H1 (cell line): ENCODE data around the gene TRIM71. TPM values are rescaled to one million over a fixed set of nuclear protein-coding genes. Genes with fewer than 3 reads are reported as not detected.

ENCODE experiments used
- CTCF ChIA-PET: fragments of 300-600 bp; sonication (Branson Sonifier 250); formaldehyde crosslinking; loops from one replicate; lab custom pipeline; 2021; ENCODE audit not compliant: partially characterized antibody; lab: Charles Lee
- POLR2A ChIA-PET: fragments of 300-600 bp; sonication (Branson Sonifier 250); formaldehyde crosslinking; loops from one replicate; lab custom pipeline; 2021; ENCODE audit warnings: inconsistent platforms; ENCODE audit not compliant: partially characterized antibody; lab: Charles Lee
- DNase-seq, 2 experiments: peaks; one replicate each; pipeline versions ENCODE4 v3.0.0 to v3.0.0-alpha.2; 2010 to 2022; ENCODE audit warnings: low spot score in 2 of 2, low read depth in 1 of 2, mixed read lengths in 1 of 2
- FAIRE-seq: peaks from 2 replicates; lab custom pipeline; 2011; peaks lifted over from hg19 to GRCh38; lab: Jason Lieb, UNC
- H2AFZ ChIP-seq: 2 replicates; pipeline ENCODE4 v1.8.1; 2012; ENCODE audit warnings: low read length, inconsistent platforms
- H2AK5ac ChIP-seq: 2 replicates; pipeline ENCODE4 v1.6.1; 2013; ENCODE audit warnings: low read depth, low read length
- H2BK120ac ChIP-seq: replicated peaks from 2 replicates; pipeline ENCODE3; 2013; ENCODE audit warnings: low read depth, low read length, inconsistent platforms
- H2BK12ac ChIP-seq: 2 replicates; pipeline ENCODE4 v1.6.1; 2013; ENCODE audit warnings: low read depth, low read length
- H2BK15ac ChIP-seq: 2 replicates; pipeline ENCODE4 v1.6.1; 2013; ENCODE audit warnings: low read length
- H2BK20ac ChIP-seq: 2 replicates; pipeline ENCODE4 v1.6.1; 2013; ENCODE audit warnings: low read length
- H2BK5ac ChIP-seq: 2 replicates; pipeline ENCODE4 v1.6.1; 2013; ENCODE audit warnings: low read depth, low read length
- H3K14ac ChIP-seq: 2 replicates; pipeline ENCODE4 v1.6.1; 2013; ENCODE audit warnings: inconsistent platforms; ENCODE audit not compliant: insufficient read length
- H3K18ac ChIP-seq: 2 replicates; pipeline ENCODE4 v1.6.1; 2013; ENCODE audit warnings: low read length; ENCODE audit errors: extremely low read depth
- H3K23ac ChIP-seq: 2 replicates; pipeline ENCODE4 v1.6.1; 2013; ENCODE audit warnings: inconsistent platforms; ENCODE audit not compliant: insufficient read length
- H3K23me2 ChIP-seq: 2 replicates; pipeline ENCODE4 v1.6.1; 2013; ENCODE audit warnings: low read depth, low read length
- H3K27ac ChIP-seq: 2 replicates; pipeline ENCODE4 v1.6.1; 2011; ENCODE audit warnings: low read depth, low read length, inconsistent platforms
- H3K27me3 ChIP-seq, 4 experiments: replicated peaks in 1 of 4; 1 replicate in 1 of 4; 2 replicates in 3 of 4; pipeline versions ENCODE4 v1.6.1 to v1.8.1; 2011 to 2013; ENCODE audit warnings: low read length in 3 of 4, mild to moderate bottlenecking in 3 of 4, inconsistent platforms in 2 of 4, mixed read lengths in 2 of 4, moderate library complexity in 1 of 4; ENCODE audit not compliant: control insufficient read depth in 3 of 4, insufficient read depth in 3 of 4; ENCODE audit errors: extremely low read depth in 1 of 4
- H3K36me3 ChIP-seq, 4 experiments: 2 replicates each; pipeline versions ENCODE4 v1.6.1 to v1.8.1; 2011 to 2013; ENCODE audit warnings: mild to moderate bottlenecking in 4 of 4, low read length in 3 of 4, moderate library complexity in 2 of 4, control low read depth in 1 of 4, inconsistent platforms in 1 of 4; ENCODE audit not compliant: insufficient read depth in 4 of 4, control insufficient read depth in 2 of 4
- H3K4ac ChIP-seq: replicated peaks from 2 replicates; pipeline ENCODE3; 2013; ENCODE audit warnings: low read length, low read depth, mixed read lengths, inconsistent platforms; ENCODE audit not compliant: insufficient read length
- H3K4me1 ChIP-seq, 4 experiments: replicated peaks in 1 of 4; 1 replicate in 1 of 4; 2 replicates in 3 of 4; pipeline versions ENCODE4 v1.6.1 to v1.8.1; 2011 to 2013; ENCODE audit warnings: low read length in 3 of 4, inconsistent platforms in 2 of 4, mixed read lengths in 1 of 4; ENCODE audit not compliant: insufficient read depth in 4 of 4, control insufficient read depth in 3 of 4
- H3K4me2 ChIP-seq, 2 experiments: 2 replicates each; pipeline versions ENCODE4 v1.6.1 to v1.8.1; 2011 to 2013; ENCODE audit warnings: low read depth in 2 of 2, low read length in 2 of 2, control low read depth in 1 of 2, inconsistent platforms in 1 of 2, mild to moderate bottlenecking in 1 of 2; ENCODE audit not compliant: insufficient read depth in 1 of 2
- H3K4me3 ChIP-seq, 4 experiments: fragments of 200-600, 300-600 bp in 1 of 4; sonication (generic), shearing (Covaris generic), sonication (Bioruptor Twin) in 1 of 4; 2 replicates each; pipeline versions ENCODE4 v1.5.1 to v1.8.1; 2011 to 2016; ENCODE audit warnings: low read length in 4 of 4, low read depth in 3 of 4, control low read depth in 2 of 4, inconsistent platforms in 2 of 4, mild to moderate bottlenecking in 2 of 4, mixed read lengths in 1 of 4, moderate library complexity in 1 of 4; ENCODE audit not compliant: insufficient read depth in 2 of 4; ENCODE audit errors: extremely low read depth in 1 of 4
- H3K56ac ChIP-seq: replicated peaks from 2 replicates; pipeline ENCODE3; 2013; ENCODE audit warnings: low read depth, mild to moderate bottlenecking, mixed read lengths, low read length, inconsistent platforms; ENCODE audit not compliant: insufficient read length
- H3K79me1 ChIP-seq: 2 replicates; pipeline ENCODE4 v1.6.1; 2013; ENCODE audit warnings: low read depth, low read length, control low read depth
- H3K79me2 ChIP-seq, 2 experiments: 2 replicates each; pipeline versions ENCODE4 v1.6.1 to v1.8.1; 2012 to 2013; ENCODE audit warnings: low read length in 2 of 2, mild to moderate bottlenecking in 2 of 2, inconsistent platforms in 1 of 2; ENCODE audit not compliant: insufficient read depth in 2 of 2, control insufficient read depth in 1 of 2
- H3K9ac ChIP-seq, 4 experiments: replicated peaks in 1 of 4; 1 replicate in 1 of 4; 2 replicates in 3 of 4; pipeline versions ENCODE4 v1.6.1 to v1.8.1; 2011 to 2013; ENCODE audit warnings: low read depth in 3 of 4, low read length in 3 of 4, control low read depth in 2 of 4, mild to moderate bottlenecking in 2 of 4, moderate library complexity in 2 of 4, inconsistent platforms in 1 of 4; ENCODE audit errors: extremely low read depth in 1 of 4
- H3K9me3 ChIP-seq, 2 experiments: 2 replicates each; pipeline versions ENCODE4 v1.6.1 to v1.8.1; 2012 to 2013; ENCODE audit warnings: mild to moderate bottlenecking in 2 of 2, moderate library complexity in 2 of 2, control low read depth in 1 of 2, inconsistent platforms in 1 of 2, low read depth in 1 of 2, low read length in 1 of 2, mixed read lengths in 1 of 2; ENCODE audit not compliant: insufficient read depth in 2 of 2
- H4K20me1 ChIP-seq, 2 experiments: replicated peaks in 1 of 2; 2 replicates each; pipeline versions ENCODE3 to v1.8.1; 2011 to 2013; ENCODE audit warnings: inconsistent platforms in 2 of 2, low read length in 2 of 2, mild to moderate bottlenecking in 1 of 2; ENCODE audit not compliant: insufficient read depth in 2 of 2, control insufficient read depth in 1 of 2
- H4K5ac ChIP-seq: 2 replicates; pipeline ENCODE4 v1.6.1; 2013; ENCODE audit warnings: low read length, low read depth, mixed read lengths, inconsistent platforms; ENCODE audit not compliant: insufficient read length
- H4K8ac ChIP-seq: 2 replicates; pipeline ENCODE4 v1.8.0; 2013; ENCODE audit warnings: mild to moderate bottlenecking, moderate library complexity, low read length, inconsistent platforms; ENCODE audit not compliant: insufficient read depth; ENCODE audit errors: extremely low read depth
- H4K91ac ChIP-seq: replicated peaks from 2 replicates; pipeline ENCODE3; 2013; ENCODE audit warnings: low read length, mixed read lengths, inconsistent platforms; ENCODE audit not compliant: insufficient read length
- POU5F1 ChIP-seq: IDR thresholded peaks from 2 replicates; pipeline ENCODE4 v1.6.1; 2011; ENCODE audit warnings: low read depth, mild to moderate bottlenecking, low read length, moderate library complexity
- SAP30 ChIP-seq: fragments of 300-600 bp; sonication (generic); IDR thresholded peaks from 2 replicates; pipeline ENCODE4 v1.7.1; 2012; ENCODE audit warnings: low read length, moderate library complexity, mild to moderate bottlenecking, inconsistent platforms; ENCODE audit not compliant: insufficient read depth, insufficient replicate concordance
- WGBS, 2 experiments: shearing (Covaris generic) in 1 of 2; methylation state at CpG; one replicate each; pipeline versions ENCODE4 v1.1.6 to v1.1.7; 2013 to 2015; ENCODE audit warnings: low lambda C conversion rate in 2 of 2, mixed read lengths in 2 of 2, inconsistent platforms in 1 of 2, low coverage in 1 of 2, missing lambda C conversion rate in 1 of 2; ENCODE audit not compliant: insufficient replicate concordance in 2 of 2, insufficient coverage in 1 of 2, insufficient read length in 1 of 2; ENCODE audit errors: extremely low coverage in 1 of 2, missing lambda C conversion rate in 1 of 2; 5-methylcytosine and 5-hydroxymethylcytosine counted together
- polyA plus RNA-seq, 7 experiments: library from polyadenylated mRNA; depleted of rRNA in 3 of 7; stranded (reverse) in 5 of 7; unstranded in 2 of 7; fragments of >200 nt in 5 of 7; fragments of 200-250 nt in 2 of 7; gene quantifications; 1 replicate in 5 of 7; 2 replicates in 1 of 7; 4 replicates in 1 of 7; pipeline versions ENCODE4 v1.2.1 to v1.2.3, GENCODE V29; 2011 to 2013; ENCODE audit warnings: missing spikeins in 2 of 7, mixed read lengths in 2 of 7
- total RNA-seq: library from RNA; stranded (reverse); fragmentation: NEBNext Ultra II Directional; extraction: Animal tissue kit (Norgen Biotek cat#: 25700); gene quantifications from 2 replicates; pipeline ENCODE4 v1.2.1, GENCODE V29; 2021

TRIM71 gene
- total and polyA plus RNA-seq, 2 of the 8 experiments (the other 6 are each of a cell fraction or from before 2014, with no cell fraction given) = 53.7 to 293 TPM

GRCh38 chr3:32841341-32841740 is 23.5 kb downstream of the TRIM71 start:
- 66% methylated on average over 11 of the region's 12 CpGs; no CpG with 5 or more reads in 1 of the 2 experiments for WGBS, 2 experiments
- POLR2A ChIA-PET = interaction anchor here (1.9 to 17.0 kb wide), 8 partner anchors 9 to 60 kb away, joined by 10 to 303 read pairs (median 94); partner anchors contain the start of gene TRIM71
- peaks cover 50 to 70% (median 64%) of the 10 kb centered on the region in 4 experiments for H3K4me1 ChIP-seq

More at GRCh38 chr3:32841341-32841740, 23.5 kb downstream of the TRIM71 start:
- H3K4me2 ChIP-seq = peak overlapping the region; percentile 27 to 93
- peak overlapping the region; percentile 39; the same call in 1 of the 2 replicates for H2BK12ac ChIP-seq
- H3K79me1 ChIP-seq = no peaks in the 10 kb centered on the region; the same call in 1 of the 2 replicates
- H3K79me2 ChIP-seq = peaks cover 71 to 98% of the 10 kb centered on the region in 2 experiments
- H2BK120ac ChIP-seq = no peak overlapping the region
- H3K9me3 ChIP-seq = no peaks in the 10 kb centered on the region
- no peak overlapping the region for H2AFZ ChIP-seq
- no peak for FAIRE-seq
- no peak overlapping the region; a peak in 1 of 7 replicates for H3K9ac ChIP-seq
- no peak overlapping the region for H3K4ac ChIP-seq
- H3K4me3 ChIP-seq = peak overlapping the region; percentile 3 to 57 (median 14); a peak in 5 of 8 replicates
- CTCF ChIA-PET = interaction anchor here (0.6 to 3.2 kb wide), 5 partner anchors 11 to 93 kb away, joined by 3 to 16 read pairs (median 3); no protein-coding TSS in a partner anchor
- peak overlapping the region; percentile 84; the same call in 1 of the 2 replicates for H2BK5ac ChIP-seq
- peak overlapping the region; percentile 59 for H4K5ac ChIP-seq
- H2BK15ac ChIP-seq = no peak overlapping the region
- no peaks in the 10 kb centered on the region for H3K27me3 ChIP-seq
- 0 out of 2 replicates have a peak overlapping the region, but pooled peaks have one; percentile 18 for H2AK5ac ChIP-seq
- peaks cover 24% of the 10 kb centered on the region in 2 experiments for H4K20me1 ChIP-seq
- no peak overlapping the region for H2BK20ac ChIP-seq
- H3K36me3 ChIP-seq = peaks cover 0 to 8% (median 0%) of the 10 kb centered on the region in 4 experiments; a peak in 1 of 8 replicates
- H3K18ac ChIP-seq = no peak overlapping the region; the same call in 1 of the 2 replicates
- no peak overlapping the region for H4K8ac ChIP-seq
- no peak for DNase-seq
- no peak overlapping the region; the same call in 1 of the 2 replicates for H3K27ac ChIP-seq
- no peak overlapping the region for H4K91ac ChIP-seq
- H3K23me2 ChIP-seq = no peaks in the 10 kb centered on the region; the same call in none of the 2 replicates
- H3K23ac ChIP-seq = no peak overlapping the region
- H3K56ac ChIP-seq = no peak overlapping the region
- H3K14ac ChIP-seq = no peak overlapping the region
- no peak for TF ChIP-seq SAP30
- no peak for TF ChIP-seq POU5F1
